ENCODE data around the gene SPSB1.

DNA sequence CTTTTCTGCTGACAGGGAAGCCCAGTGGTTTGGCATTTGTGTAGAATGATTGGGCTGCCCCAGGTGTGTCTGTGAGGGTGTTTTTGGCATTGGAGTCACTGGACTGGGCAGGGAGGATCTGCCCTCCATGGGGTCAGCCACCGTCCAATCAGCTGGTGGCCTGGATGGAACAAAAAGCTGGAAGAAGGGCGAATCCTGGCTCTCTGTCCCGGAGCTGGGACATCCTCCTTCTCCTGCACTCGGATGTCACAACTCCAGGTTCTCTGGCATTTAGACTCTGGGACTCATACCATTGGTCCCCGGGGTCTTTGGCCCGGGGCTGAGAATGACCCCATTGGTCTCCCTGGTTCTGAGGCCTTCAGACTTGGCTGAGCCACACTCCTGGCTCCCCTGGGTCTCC is 11.2 kb downstream of the SPSB1 start:
- TF ChIP-seq, protein P1, sequence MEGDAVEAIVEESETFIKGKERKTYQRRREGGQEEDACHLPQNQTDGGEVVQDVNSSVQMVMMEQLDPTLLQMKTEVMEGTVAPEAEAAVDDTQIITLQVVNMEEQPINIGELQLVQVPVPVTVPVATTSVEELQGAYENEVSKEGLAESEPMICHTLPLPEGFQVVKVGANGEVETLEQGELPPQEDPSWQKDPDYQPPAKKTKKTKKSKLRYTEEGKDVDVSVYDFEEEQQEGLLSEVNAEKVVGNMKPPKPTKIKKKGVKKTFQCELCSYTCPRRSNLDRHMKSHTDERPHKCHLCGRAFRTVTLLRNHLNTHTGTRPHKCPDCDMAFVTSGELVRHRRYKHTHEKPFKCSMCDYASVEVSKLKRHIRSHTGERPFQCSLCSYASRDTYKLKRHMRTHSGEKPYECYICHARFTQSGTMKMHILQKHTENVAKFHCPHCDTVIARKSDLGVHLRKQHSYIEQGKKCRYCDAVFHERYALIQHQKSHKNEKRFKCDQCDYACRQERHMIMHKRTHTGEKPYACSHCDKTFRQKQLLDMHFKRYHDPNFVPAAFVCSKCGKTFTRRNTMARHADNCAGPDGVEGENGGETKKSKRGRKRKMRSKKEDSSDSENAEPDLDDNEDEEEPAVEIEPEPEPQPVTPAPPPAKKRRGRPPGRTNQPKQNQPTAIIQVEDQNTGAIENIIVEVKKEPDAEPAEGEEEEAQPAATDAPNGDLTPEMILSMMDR (IDR thresholded peaks at IDR 0.05): no peak
- no peak for TF ChIP-seq POLR2A (IDR thresholded peaks at IDR 0.05)

Data from Peyer's patch (tissue), 4 donors.